DMS153 (cell line): ENCODE results near the gene IL1R1.

Source experiments
- DNase-seq: peaks from one replicate; lab custom pipeline; 2025; lab: John Stamatoyannopoulos, UW

Gene IL1R1

GRCh38 chr2:102171946-102172345 is 29.4 kb downstream of the IL1R1 start:
- DNase-seq = no peak

DNA sequence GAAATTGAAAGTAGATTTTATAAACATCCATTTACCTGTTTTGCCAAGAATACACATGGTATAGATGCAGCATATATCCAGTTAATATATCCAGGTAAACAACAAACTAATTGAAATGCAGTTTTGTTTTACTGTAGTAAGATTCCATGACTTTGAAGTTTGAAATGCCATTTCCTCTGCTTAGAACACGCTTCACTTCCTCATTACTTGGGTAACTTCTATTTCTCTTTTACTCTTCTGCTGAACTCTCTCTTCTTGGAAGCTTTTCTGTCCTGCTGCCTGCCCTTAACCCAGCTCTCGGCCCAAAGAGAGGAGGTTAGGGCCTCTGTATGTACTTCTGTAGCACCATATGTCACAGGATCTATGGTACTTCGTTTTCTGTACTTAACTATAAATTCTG is 30.2 kb downstream of the IL1R1 start:
- DNase-seq = no peak

GRCh38 chr2:102176172-102176571 is 33.6 kb downstream of the IL1R1 start:
- no peak for DNase-seq

- no peak for DNase-seq
These were observed 35.4 kb downstream of the IL1R1 start for GRCh38 chr2:102177814-102178478.

DNA sequence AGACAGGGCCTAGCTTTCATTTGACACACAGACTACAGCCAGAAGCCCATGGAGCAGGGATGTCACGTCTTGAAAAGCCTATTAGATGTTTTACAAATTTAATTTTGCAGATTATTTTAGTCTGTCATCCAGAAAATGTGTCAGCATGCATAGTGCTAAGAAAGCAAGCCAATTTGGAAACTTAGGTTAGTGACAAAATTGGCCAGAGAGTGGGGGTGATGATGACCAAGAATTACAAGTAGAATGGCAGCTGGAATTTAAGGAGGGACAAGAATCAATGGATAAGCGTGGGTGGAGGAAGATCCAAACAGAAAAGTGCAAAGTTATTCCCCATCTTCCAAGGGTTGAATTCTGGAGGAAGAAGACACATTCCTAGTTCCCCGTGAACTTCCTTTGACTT is 36.5 kb downstream of the IL1R1 start:
- DNase-seq = no peak

- DNase-seq = no peak
These were observed 37.5 kb downstream of the IL1R1 start for GRCh38 chr2:102179788-102180686.

GRCh38 chr2:102180687-102180999 is 38.1 kb downstream of the IL1R1 start:
- no peak for DNase-seq

DNA sequence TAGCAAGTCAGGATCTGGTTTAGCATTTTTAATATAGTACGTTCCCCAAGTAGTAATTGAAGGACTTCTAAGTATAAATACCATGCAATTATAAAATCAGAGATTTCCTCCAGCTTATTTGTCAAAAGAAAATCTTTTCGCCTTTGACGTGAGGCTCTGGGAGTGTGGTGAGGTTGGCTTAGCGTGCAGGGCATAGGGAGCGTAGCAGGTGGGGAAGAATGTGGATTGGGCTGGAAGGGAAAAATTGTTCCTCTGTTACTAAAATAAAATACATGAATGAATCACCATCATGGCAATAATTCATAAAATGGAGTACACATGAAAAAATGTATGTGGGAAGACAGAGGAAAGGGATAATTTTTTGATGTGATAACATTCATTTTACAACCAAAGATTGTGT is 38.8 kb downstream of the IL1R1 start:
- no peak for DNase-seq

- DNase-seq = no peak
These were observed 39.5 kb downstream of the IL1R1 start for GRCh38 chr2:102181919-102182635.

DNA sequence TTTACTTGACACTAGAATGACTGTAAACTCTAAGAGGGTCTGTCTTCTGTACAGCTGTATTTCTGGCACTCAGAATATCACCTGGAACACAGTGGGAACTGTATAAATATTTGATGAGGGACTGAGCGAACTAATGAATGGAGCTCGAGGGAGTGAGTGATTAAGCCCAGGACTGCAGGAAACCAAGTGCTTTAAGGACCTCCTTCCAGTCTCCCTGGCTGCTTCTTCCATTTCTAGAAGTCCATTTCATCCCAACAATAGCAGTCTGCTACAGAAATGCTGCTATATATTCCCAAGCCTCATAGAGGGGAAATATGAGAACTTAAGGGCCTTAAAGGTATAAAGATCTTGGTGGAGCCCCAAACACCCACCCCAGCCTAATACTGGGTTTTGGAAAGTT is 41.5 kb downstream of the IL1R1 start:
- no peak for DNase-seq

DNA sequence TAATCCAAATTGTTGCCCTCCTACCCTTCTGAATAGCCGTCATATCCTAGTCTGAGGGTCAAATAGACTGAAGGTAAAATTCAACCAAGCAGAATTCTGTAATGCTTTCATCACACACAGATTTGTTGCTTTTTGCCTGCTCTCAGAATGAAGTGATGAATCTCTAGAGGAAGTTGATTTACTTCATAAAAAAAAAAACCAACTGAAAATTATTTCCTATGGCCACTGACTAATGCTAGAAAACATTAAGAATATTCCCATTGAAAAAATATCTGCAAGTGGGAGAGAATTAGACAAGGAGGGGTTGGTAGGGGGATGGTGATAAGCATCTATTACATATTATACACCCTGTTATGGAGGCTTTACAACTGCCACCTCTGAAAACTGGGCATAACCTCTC is 42.0 kb downstream of the IL1R1 start:
- no peak for DNase-seq

DNA sequence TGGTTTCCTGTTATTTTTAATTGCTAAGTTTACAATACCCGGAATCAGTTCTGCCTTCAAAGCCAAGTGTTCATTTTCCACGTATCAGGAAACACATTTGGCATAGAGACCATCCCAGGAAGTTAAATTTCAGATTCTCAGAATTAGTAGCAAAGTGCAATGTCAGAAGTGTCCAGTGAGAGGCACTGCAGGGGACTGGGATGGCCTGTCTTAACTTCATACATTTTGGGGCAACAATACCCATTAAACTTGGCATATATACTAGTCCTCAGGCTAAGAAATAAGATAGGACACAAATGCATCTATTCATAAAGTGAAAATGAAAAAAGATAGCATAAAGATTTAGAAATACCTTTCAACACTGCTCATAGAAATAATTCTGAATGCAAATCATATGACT is 42.8 kb downstream of the IL1R1 start:
- no peak for DNase-seq

- DNase-seq = no peak
These were observed 44.4 kb downstream of the IL1R1 start, which contains the start of gene IL1RL2 for GRCh38 chr2:102186791-102187495. Gene IL1RL2 (plus strand): TSS chr2:102187023. CDS start chr2:102187868, 845 bp downstream.

DNA sequence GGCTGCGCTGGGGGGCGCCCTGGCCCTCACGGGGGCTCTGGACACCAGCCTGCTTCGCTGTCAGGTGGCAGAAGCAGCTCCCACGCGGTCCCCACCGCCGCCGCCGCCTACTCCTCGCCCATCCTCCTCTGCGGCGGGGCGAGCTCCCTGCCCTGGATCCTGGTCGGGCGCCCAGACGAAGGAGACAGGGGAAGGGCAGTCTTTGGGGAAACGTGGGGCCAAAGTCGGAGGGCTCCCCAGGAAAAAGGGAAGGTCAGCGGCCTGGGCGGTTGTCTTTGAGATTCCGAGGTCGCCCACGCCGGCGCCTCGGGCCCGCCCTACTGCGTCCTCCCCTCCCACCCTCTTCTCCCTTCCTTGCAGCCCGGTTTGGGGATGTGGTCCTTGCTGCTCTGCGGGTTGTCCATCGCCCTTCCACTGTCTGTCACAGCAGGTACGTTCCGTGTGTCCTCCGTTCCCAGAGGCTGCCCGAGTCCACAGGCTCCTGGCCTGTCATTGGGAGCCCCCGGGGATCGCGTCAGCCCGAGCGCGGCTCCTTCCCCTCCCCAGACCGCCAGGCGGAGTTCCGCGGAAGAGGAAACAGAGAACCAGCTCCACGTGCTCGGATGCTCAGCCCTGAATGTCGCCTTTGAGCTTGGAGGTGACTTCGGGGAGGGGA is 45.1 kb downstream of the IL1R1 start:
- no peak for DNase-seq

GRCh38 chr2:102190430-102191107 is 48.0 kb downstream of the IL1R1 start:
- DNase-seq = no peak

DNA sequence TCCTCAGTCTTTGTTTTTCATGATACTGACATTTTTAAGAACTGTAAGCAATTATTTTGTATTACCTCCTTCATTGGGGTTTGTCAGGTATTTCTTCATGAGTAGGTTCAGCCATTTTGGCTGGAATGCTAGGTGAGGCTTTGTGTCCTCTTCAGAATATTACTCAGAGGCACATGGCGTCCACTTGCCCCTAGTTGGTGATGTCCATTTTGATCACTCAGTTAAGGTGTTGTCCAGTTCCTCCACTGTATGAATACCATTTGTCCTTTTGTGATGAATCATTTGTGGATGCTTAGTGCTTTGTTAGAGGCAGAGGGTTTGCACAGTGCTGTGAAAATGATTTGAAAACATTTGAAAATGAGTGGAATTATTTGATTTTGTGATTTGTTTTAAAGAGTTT is 49.0 kb downstream of the IL1R1 start:
- no peak for DNase-seq

- no peak for DNase-seq
These were observed 50.5 kb downstream of the IL1R1 start for GRCh38 chr2:102193074-102193473.

- no peak for DNase-seq
These were observed 52.2 kb downstream of the IL1R1 start for GRCh38 chr2:102194609-102195268.

GRCh38 chr2:102197389-102198137 is 55.0 kb downstream of the IL1R1 start:
- DNase-seq = no peak

GRCh38 chr2:102200539-102200938 is 58.0 kb downstream of the IL1R1 start:
- no peak for DNase-seq
